HG02610 (cell line): Measurements from ENCODE around the gene IGSF3.
"Not testable (repeated sequence)": the region's sequence is repeated elsewhere in the genome, so short reads cannot be mapped to it uniquely, and the experiment has no call there.

ENCODE experiments used
- ATAC-seq: cut with Tn5 transposase; IDR thresholded peaks from one replicate; pipeline ENCODE4 v1.9.1; 2021; ENCODE audit warnings: mild to moderate bottlenecking, moderate library complexity; ENCODE audit not compliant: unreplicated experiment

The IGSF3 gene

DNA sequence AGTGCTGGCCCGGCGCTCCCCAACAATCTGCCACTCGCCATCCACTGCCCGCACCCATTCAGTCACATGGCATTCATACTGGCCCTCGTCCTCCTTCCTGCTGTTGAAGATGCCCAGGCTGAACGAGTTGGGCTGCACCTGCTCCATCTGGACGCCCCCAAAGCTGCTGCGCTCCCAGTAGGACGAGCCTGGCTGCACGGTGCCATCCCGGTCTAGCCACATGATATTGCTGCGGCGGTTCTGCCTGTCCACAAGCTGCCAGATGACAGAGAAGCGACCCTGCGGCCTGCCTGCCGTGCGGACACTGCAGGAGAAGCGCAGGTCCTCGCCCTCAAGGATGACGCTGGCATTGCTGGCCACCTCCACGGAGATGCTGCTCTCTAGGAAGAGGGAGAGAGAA lies 63.9 kb downstream of the IGSF3 start:
- not testable (repeated sequence) for ATAC-seq

DNA sequence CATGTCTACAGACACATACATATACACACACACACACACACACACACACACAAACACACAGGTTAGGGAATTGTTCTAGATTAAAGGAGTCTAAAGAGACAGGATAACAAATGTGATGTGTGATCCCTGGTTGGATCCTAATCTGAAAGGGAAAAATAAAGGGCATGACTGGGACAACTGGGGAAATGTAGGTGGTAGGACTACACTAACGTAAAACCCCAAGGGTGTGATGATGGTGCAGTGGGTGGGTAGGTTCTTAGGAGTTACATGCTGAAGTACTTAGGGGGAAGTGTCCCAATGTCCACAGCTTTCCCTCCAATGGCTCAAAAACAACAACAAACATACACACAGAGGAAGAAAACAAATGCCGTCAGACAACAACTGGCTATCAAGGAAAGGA lies 68.2 kb downstream of the IGSF3 start:
- ATAC-seq: not testable (repeated sequence)

DNA sequence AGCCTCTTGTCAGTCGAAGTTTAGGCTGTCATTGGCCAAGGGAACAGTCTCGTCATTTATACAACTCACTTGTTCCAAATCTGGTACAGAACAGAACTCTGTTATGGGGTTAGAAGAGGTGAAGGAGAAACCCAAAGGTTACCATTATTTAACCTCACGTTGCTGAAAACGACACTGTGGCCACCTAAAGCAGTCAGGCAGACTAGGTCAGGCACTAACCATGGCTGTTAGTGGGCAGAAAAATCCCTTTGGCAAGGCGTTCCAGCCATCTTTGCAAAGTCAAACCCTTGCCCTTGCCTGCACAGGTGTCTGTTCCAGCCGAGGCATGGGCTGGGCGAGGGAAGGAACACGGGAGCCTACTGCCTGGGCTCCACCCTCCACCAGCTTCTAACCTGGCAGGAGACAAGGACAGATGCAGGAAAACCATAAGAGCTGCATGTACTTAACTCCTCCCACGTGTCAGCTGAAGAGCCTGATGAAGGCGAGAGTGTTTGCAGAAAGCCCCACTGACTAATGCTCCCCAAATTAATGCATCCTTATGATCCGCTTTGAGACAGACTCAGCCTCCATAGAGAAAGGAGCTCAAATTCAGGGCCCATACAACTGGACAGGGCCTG lies 69.0 kb downstream of the IGSF3 start:
- ATAC-seq: not testable (repeated sequence)

DNA sequence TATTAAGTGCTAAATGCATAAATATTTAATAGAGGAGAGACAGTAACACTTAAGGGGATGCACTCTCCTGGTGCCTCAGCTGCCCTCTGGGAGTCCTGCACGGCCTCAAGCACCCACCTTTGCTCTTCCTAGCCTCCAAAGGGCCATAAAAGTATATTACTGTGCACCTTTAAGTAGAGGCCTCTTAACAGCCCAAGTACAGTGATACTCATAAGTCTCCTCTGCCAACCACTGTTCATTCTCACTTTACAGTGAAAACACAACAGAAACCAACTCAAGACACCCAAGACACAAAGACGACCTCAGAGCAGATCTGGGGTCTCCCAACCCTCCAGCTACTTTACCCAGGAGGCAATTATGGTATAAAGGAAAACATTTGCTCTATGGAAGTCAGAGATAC lies 70.1 kb downstream of the IGSF3 start:
- ATAC-seq: peak; percentile 85

DNA sequence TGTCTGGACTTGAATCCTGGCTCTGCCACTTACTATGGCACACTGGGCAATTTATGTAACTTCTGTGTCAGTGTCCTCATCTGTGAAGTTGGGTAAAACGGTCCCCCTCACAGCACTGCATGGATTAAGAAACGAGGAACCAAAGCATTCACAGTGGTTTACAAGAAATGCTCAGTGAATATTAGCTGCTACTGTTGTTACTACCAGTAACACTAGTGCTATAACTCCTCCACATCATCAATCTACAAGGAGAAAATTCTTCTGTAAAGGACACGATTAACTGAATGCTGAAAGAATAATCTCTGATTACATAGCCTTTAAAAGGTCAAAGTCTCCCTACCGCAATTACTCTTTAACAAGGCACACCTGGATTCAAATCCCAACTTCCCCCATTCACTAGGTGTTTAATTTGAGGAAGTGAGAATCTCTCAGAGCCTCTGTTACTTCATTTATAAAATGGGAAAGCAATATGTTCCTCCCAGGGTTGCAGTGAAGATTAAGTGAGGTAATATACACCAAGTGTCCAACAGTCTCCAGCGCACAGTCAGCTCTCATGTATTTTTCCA lies 70.7 kb downstream of the IGSF3 start:
- ATAC-seq: not testable (repeated sequence)

DNA sequence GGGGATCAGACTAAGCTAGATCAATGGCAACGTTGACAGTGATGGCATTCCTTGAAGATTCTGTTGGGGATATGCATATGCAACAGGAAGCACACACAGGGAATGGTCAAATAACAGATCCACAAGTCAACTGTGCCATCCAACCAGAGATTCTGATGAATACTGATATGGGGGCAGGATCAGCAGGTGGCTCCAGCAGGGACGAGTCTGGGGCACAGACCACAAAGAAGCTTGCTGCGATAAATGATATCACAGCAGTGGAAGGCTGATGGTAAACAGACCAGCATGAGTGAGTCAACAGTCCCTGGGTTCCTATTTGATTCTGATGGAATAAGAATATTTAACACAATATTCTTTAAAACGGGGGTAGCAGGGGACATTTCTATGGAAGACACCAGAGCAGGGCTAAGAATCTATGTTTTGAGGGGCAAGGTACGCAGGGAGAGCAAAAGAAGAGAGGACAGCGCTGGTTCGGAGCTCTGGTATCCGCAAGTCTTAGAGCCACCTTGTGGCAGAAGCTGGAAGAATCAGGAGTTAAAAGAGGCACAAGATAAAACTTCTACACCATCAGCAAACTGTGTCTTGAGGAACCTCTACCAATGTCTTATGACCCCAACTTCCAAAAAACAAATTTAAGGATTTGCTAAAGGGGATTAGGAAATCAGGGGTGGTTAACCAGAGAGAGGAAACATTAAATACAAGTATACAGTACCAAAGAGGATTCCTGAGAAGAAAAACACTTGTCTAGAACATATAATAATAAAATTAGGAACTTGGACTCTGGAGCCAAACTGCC lies 71.4 kb downstream of the IGSF3 start:
- not testable (repeated sequence) for ATAC-seq

DNA sequence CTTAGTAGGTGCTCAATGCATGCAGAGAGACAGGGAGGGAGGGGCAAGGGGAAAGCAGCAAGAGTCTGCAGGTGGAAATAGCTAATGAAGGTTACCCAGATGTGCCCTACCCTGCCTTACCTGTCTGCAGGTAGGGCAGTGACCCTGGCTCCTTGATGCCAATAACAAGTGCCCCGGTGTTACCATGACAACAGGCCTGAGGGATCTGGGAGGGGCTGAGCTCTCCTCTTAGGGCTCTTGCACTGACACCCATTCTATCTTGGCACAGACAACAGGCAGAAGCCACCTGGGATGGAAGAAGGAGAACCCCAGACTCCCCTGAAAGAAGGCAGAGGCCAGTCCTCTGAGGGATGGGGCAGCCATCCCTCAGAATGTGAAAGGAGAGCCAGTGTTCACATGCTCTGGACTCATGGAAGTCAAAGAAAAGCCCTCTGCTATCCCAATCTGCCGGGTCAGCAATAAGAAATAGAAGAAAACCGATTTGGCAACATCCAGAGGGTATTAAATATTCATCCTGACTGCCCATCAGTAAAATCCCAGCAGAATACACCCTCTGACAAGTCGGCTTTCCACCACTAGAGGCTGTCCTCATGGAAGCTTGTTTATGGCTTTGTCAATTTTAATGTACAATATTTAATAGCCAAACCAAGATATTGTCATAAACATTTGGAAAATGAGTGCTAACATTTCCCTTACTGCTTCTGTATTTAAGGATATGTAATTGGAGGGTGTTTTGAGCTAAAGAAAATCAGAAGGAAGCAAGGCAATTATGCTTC lies 72.3 kb downstream of the IGSF3 start:
- not testable (repeated sequence) for ATAC-seq

DNA sequence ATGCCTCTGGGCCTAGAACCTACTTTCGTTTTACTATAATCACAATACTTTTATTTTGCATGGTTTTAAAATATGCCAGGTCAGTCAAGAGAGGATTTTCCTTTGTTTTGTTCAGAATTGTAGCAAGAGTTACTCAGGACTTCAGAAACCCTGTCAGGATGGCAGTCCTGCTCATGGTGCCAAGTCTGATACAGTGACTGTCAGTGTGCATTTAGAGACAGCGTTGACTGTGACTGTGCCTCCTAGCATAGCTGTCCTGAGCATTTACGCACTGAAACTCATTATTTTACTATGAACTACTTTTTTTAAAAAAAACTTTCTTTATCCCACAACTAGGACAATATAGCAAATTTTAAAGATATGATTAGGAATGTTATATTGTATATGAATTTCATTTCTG lies 73.6 kb downstream of the IGSF3 start:
- ATAC-seq: not testable (repeated sequence)

DNA sequence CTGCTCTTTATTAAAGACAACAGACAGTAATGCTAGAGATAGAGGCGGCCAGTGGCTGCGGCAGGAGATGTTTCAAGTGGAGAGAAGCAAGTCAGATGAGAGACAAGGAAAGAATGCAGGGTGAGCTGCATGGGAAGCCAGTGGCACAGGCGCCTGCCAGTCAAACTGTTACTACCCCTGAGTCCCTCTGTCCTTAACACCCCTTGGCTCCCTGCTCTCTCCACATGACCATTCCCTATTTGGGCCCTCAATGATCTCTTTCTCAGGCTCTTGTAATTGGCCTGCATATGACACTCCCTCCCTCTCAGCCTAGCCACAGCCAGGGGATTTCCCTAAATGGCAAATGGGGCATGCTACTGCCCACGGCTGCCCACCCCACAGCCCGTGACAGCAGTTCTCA lies 74.1 kb downstream of the IGSF3 start:
- ATAC-seq: not testable (repeated sequence)

DNA sequence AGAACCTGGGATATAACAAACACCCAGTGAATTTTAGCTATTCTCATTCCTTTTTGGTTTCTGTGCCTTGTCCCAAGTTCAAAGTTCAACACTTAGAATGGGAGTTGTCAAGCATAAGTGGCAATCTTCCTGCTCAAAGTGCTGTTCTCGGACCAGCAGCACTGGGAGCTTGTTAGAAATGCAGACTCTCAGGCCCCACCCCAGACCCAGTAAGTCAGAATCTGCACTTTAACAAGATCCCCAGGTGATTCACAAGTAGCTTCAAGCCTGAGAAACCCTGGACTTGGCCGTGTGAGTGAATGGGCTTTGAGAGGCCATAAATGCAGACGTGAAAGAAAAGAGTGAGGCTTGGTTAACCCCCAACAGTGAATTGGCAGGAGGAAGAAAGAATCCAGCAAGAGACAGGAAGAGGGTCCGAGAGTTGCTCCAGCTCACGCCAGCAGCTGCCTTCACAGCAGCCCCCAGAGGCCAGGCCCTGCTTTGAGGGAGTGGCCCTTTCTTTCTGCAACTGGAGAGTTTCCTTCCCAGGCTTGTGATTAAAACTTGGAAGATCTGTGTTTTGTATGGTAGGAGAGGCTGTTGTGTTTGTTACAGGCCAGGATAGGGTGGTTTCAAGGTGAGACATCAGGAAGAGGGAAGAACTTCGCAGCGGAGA lies 75.5 kb downstream of the IGSF3 start:
- not testable (repeated sequence) for ATAC-seq

DNA sequence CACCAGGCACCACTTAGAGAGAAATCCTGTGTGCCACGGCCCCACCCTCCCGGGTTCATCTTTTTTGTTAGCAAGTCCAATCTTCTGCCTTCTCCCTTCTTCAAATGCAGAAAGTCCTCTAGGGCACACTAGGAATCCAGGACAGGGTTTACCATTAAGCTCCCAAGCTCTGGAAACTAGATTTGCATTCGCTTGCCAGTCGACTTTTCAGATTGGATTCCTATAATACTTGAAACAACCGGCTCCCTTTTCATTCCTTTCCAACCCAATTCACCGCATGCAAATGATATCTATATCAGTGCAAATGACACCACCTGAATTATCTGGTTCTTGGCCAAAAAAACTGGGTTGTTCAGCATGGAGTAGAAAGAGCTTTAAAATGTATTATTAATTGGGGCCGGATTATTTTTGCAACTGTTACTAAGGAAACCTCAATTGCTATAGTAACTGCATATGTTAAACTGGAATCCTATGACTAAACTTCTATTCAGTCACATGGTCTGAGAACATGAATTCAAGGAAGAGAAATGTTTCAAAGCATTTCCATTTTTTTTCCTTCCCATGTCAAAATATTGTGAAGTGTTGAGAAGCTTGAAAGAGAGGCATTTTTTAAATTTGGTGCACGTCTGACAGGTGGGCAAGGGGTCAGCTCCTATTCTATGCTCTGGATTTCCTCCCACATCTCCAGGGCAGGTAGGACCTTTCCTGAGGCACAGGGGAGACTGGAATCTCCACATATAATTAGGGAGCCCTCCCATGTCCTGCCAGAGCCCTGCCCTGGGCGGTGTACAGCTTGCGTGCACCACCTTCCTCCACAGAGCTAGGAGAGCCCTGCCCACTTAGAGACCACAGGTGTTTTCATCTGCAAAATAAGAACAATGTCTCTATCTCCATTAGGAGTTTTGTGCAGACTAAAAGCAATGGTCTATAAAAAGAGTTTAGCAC lies 76.3 kb downstream of the IGSF3 start:
- not testable (repeated sequence) for ATAC-seq

DNA sequence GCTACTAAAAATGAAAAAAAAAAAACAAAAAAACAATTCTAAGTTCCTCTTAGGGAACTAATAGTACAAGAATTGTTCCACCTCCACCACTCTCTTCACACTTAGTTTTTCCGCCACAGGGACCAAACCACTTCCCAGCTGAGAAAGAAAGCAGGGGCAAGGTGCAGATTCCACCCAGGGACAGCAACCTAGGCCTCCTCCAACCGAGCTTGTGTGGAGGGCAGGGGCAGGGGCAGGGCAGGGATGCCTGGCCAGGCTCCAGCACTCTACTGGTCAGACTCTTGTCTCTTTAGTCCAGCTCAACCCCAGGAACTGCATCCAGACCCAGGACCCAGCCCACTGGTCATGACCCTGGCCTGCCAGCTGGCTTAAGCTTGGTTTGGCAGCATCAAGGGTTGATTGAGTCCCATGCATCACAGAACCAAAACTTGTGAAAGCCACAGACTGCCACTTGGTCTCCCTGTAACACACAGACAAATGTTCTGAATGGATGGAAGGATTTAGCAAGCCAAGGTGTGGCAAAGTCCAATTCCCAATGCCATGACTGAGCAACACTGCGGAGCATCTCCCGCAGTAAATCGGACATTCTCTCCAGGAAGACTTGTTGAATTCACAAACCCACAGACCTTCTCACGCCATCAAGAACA lies 77.1 kb downstream of the IGSF3 start:
- ATAC-seq: not testable (repeated sequence)

DNA sequence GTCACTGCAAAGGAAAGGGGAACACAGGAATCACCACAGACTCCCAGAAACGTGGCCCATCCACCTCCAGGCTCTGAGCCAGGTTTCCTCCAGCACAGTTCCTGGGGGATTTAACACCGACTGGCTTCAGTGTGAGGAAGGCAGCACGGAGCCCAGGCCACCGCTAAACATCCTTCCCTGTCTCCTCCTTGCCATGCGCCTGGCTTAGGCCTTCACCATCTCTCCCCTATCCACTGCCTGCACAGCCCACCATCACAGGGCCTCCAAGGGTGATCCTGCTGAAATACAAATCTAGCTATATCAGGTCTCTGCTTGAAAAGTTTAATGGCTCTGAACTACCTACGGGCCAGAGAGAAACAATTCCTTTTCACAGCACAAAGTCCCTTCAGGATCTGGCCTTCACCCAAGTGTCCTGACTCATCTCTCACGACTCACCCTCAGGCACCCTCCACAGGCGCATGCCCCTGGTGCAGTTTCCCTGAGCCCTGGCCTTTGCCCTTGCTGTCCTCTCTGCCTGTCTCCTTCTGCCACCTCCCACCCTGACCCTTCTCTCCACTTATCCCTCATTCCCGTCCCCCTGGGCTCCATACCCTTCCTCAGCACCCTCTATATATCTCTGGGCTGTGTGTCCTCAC lies 78.3 kb downstream of the IGSF3 start:
- not testable (repeated sequence) for ATAC-seq

DNA sequence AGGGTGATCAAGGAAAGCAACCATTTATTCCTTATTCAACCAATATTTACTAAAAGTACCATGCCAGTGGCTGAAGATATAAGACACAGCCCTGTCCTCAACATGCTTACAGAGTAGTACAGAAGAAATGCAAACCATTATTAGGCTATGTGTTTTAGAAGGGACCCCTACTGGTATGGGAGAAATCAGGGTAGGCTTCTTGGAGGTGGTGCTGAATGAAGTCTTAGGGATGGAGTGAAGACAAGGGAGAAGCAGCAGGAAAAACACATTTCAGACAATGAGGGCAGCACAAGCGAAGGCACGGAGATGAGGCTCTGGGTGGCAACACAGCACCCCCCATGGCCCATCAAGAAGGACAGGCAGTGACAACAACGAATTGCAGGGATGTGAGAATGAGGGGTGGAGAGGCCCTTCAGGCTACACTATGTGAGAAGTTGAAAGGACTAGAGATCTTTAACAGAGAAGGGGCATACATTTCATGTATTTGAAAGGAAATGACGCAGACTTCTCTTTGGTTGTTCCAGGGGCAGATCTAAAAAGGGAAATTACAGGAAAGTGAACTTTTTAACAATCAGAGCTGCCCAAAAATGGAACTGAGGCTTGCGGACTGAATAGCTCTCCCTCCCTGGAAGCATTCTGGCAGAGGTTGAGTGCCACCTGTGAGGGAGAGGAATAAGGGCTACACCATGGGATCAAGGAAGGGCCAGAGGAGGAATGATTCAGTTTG lies 79.9 kb downstream of the IGSF3 start:
- no peak for ATAC-seq

DNA sequence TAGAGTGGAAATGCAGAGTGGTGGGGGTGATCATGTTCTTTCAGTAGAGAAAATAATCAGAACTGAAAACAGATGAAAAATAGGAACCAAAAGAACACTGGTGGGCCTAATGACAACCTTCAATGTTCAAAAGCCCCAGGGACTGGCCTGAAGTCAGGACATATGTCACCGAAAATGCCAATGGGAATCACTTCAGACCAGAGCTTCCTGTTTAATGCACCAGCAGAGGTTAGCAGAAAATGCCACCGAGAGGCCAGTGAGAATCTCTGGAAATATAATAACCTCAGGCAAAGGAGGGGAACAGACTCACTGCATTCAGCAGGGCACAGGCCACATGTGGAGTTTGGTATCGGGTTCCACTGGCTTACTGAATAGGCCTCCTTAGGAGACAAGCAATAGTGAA lies 80.8 kb downstream of the IGSF3 start:
- ATAC-seq: peak; percentile 71

DNA sequence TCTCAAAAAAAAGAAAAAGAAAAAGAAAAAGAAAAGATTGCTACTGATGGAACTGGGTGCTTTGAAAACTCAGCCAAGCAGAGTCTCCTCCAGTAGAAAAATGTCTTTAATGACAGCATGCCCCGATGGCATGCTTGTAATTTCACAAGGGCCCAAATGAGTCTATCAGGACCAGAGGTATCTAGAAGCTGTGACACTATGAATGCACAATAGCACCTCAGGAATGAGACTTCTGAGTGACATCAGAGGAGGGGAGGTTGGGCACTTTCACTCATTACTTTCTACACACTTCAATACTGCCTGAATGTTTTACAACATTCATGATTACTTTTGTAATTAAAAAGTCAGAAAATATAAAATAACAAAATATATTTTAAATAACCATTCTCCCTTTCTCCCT lies 81.6 kb downstream of the IGSF3 start:
- peak; percentile 43 for ATAC-seq

DNA sequence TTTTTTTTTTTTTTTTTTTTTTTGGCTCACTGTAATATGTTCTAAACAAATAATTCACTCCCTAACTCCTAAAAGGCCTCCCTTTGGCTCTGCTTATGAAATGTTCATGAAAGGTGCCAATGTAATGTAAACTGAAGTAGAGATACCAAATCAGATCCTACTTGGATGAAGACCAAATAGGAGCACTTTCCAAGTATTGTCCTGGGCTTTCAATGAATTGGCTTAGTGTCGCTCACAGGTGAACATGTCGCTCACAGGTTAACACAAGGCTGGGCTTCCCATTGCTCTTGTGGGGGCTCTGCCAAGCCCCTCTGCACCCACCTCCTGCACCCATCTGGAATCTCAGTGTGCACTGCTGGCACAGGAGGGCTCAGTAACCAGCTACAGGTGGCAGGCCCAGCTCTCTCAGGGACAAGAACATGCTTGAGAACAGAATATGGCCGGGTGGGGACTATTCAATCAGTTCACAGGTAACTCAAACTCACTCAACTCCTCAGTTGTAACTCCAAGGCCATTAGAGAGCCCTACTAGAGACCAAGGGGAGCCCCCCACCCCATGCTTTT lies 86.1 kb downstream of the IGSF3 start:
- no peak for ATAC-seq
